SK-N-SH (cell line): Measurements from ENCODE around the gene ADD3.

Experiments used
- NRF1 ChIP-seq: IDR thresholded peaks from 2 replicates; pipeline ENCODE4 v1.6.1; 2012; ENCODE audit warnings: low read depth, mild to moderate bottlenecking, low read length
- RFX5 ChIP-seq: IDR thresholded peaks from 2 replicates; pipeline ENCODE4 v1.6.1; 2012; ENCODE audit warnings: mild to moderate bottlenecking, improper control_type of control experiment, low read length
- TAF1 ChIP-seq: IDR thresholded peaks from 2 replicates; pipeline ENCODE4 v1.6.1; 2012; ENCODE audit warnings: low read depth, mild to moderate bottlenecking, low read length, moderate library complexity, borderline replicate concordance

DNA sequence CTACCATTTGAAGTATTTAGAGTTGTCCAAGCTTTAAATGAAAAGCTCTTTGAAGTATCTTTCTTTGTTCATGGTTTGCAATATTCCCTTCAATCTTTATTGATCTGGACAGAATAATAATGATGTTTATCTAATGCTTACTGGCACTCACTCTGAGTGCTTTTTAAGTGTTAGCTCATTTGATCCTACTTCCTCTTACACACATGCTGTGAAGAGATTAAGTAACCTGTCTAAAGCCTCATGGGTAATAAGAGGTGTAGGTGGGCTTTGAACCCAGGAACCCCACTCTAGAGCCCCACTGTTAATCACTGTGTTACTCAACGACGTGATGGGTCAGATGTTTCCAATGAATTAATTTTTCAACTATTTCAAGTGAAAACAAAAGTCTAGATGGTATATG lies 31.1 kb upstream of the ADD3 start:
- TF ChIP-seq NRF1 (no peak), RFX5 (no peak), TAF1 (no peak)
